ENCODE data around the gene ARL15.

ARL15 gene

DNA sequence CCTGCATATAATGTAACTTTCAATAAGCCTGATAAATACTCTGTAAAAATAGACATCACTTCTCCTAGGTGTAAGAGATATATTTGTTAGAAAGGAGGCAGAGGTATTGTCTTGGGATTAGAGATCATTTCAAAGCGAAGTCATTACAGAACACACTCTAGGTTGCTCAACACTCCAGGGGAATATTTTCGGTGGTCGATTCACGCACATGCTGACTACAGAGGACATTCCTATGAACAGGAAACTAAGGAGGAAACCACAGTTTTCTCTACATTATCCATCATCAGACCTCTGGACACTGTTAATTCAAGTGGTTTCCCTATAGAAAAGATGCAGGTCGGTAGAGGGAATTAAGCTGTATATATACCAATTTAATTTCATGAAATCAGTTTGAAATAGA, 379.9 kb downstream of the ARL15 start:
- DNase-seq: no peak

DNA sequence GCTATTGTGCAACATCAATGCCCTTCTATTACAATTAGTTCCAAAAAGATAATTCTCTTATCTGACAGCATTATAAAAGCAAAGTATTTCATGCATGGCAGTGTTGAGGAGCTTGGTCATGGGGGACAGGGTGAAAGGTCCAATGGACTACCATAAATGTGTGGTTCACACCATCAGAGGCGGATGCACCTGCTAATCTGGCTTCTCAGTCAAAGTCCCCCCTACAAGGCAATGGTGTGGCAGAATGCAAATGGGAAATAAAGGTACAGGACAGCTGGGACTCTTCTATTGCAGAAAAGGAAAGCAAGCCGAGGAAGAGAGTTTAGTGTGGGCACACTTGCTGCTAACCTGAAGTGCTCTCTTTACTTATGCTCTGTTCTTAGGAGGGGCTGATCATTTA, 380.8 kb downstream of the ARL15 start:
- DNase-seq: no peak

DNA sequence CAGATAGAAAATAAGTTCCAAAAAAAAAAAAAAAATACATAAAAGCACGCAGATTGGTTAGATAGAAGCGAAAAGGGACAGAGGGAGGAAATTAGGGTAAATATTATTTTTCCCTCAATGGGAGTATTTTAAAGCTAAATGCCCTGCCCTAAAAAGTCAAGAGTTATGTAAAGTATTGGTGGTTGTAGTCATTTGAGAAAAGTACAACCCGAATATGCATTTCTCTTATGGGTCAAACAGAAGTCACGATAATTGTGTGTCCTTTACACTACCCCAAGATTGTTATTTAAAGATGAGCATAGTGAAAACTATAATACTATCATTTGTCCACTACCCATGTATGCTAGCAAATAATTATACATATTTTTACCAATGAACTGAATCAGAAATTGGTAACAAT, 381.2 kb downstream of the ARL15 start:
- no peak for DNase-seq

DNA sequence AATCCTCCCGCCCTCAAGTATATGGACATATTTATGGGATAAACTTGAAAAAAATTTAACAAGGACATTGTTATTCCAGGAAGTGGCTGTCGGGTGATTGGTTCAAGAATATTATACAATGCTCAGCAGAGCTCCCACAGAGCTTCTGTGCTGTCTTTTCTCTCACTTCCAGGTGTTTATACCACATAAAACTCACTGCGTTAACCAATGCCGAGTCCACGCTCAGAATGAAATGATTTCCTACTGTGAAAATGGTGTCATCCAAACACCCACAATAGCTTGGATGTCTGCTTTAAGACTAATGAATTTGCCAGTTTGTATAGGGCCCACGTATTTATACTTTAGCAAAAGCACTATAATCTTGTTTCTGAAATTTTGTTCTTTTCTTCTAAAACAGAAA, 381.7 kb downstream of the ARL15 start:
- no peak for DNase-seq

DNA sequence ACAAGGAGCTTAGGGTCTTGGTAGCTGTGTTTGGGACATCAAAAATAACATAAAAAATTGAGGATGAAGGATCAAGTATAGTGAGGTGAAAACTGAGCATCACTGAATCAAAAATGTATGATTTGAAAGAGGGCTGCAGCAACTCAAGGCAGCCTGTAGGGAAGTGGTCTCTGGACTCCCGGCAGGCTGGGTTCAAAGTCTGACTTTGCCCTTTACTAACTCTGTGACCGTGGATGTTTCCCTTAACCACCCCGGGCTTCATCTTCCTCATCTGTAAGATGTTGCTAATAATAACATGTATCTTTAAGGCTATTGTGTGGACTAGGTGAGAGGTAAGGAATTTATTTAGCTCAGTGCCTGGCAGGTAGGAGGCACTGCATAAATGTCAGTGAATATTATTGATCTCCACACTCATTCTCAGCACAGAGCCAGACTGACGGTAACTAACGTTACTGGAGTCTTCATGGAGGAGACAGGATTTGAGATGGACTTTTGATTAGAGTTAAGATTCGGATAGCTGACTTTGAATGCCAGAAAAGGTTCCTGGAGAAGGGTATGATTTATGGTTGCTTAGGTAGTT, 382.6 kb downstream of the ARL15 start:
- no peak for DNase-seq

DNA sequence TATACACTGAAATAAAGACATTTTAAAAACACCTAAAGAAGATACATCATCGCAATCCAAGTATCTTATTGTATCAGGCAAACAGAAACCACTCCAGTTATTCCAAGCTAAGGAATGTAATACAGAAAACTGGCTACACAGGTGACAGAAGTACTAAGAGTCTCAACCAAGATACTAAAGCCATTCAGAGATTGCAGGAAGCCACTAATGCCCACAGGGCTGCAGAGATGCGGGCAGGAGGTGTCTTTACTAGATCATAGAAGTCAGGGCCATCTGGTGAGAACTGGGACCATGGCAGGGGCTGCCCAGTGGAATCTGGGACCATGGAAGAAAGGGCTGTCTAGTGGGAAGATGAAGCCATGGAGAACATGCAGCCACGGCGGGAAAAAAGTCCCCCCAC, 384.3 kb downstream of the ARL15 start:
- no peak for DNase-seq

DNA sequence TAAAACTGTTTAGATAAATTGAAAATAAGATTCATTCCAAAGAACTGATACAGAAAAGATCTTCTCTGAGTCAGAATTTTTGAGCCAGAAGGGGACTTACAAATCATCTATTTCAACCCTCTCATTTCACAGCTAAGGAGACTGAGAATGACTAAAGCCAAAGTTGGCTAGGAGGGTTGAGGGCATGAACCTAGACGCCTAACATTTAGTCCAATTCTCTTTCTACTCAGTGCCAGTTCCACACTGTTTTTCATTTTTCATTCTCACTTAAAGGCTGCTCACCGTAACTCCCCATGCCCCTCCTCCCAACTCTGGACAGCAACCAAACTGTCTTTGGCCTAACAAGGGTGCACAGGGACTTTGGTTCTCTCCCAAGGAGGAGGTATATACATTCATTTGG, 386.0 kb downstream of the ARL15 start:
- no peak for DNase-seq

DNA sequence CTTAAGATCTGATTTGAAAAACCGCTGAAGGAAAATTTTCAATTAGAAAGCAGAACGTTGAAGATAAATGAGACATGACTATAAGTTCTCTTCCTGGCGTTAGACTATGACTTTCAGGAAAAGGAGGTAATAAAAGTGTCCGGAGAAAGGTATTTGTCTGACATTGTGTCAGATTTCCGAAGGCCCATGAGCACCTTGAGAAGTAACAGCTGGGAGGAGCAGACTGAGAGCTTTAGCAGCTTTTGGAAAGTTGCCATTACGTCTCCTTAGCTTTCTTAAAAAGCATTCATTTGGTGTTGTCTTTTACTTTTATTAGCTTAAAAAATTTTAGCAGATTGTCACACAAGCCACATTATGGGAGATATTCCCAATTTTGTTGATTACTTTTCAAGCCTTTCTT, 386.4 kb downstream of the ARL15 start:
- no peak for DNase-seq

DNA sequence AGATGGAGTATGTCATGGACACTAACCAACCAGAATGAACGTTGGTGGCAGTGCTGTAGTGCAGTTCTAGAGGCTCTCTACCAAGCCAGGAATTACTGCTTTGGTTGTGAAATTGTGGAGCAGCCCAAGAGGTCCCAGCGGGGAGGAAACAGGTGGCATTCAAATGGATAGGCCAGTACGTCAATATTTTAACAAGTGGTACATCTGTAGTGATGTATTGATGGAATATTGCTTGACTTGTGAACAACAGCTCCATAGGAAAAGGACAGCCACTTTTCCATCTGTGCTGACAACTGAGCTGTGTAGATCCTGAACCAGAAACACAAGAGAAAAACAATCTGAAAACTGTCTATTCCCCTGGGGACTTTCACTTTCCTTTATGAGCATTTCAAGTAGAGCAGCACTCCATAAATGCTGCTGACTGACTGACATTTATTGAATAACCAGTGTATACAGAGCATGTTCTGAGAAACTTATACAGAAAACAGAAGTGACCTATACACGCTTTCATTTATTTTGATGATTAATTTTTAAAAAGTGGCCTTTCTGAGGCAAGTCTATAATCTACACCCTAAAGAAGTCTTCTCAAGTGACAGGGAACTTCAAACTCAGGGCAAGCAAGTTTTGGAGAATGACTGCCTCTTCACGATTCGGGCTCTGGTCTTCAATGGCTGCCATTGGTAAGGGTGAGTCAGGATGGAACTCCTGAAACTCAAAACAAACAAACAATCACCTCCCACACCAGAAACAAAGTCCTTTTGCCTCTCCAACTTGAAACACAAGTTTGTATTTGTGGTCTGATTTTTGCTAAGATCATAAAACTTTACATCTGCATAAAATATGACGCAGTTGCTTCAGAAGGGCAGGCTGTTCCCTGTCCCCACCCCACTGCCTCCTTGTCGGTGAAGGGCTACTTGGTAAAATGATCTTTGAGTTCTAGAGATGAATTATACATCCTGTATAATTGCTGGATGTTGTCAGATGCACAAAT, 387.6 kb downstream of the ARL15 start:
- DNase-seq: no peak

DNA sequence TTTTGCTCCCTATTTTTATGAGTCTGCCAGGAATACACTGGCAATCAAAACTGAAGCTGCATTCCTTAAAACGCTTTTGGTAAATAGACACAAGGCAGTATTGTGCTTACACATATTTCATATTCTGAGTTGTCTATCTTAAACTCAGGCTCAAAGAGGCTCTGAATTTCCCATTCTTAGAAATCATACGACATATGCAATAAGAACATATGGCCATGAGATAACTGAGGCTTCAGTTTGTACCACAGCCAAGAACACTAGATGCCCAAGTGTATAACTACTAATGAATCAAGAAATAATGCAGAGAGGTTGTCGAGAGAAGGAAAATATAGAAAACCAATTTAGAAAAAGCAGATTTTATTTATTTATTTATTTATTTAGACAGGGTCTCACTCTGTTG, 392.5 kb downstream of the ARL15 start:
- no peak for DNase-seq

DNA sequence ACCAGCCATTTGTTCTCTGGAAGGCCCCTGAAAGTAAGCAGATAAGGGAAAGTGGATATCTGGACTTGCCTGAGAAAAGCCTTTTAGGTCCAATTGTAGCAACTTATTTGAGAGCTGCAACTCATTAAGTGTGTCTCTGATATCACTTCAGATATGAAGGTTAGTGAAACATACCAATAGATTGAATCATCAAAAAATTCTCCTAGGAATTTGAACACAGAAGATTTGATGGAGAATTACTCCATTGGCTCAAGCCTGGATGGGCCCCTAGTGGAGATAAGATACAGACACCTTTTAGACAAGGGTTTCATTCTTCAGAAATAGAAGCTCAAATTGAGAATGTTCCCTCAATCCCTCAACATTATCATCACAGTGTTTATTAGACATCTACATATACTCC, 393.3 kb downstream of the ARL15 start:
- DNase-seq: no peak

DNA sequence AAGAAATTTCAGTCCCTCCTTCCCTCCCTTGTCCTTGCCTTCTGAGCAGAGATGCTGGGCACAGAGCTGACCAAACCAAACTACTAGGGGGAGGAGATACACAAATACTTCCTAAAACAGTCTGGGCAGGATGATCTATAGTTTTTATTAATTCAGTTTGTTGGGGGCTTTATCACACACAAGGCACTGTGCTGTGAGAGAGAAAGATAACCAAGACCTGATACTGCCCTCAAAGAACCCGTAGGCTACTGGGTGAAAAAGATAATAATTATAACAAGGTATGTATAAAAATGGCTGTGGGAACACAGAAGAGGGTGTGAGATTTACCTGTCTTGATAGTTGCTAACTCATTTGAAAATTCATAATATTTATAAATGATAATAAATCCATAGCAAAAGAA, 395.3 kb downstream of the ARL15 start:
- no peak for DNase-seq

DNA sequence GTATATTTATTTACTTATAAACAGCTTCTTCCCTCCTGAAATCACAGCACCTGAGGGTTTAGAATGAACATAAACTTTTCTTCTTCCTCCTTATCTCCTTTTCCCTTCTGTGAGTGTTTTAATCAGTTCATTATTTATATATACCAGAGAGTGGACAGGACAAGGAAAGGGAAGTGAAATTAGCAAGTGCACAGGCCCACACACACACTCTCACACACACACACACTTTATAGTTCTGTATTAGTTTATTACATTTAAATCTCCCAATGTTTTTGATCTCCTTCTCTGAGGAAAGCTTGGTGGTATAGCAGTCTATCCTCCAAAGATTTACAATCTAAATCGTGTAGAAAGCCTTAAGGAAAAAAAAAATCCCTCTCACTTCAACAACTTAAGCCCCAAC, 396.4 kb downstream of the ARL15 start:
- peak; percentile 7 to 21 for DNase-seq

DNA sequence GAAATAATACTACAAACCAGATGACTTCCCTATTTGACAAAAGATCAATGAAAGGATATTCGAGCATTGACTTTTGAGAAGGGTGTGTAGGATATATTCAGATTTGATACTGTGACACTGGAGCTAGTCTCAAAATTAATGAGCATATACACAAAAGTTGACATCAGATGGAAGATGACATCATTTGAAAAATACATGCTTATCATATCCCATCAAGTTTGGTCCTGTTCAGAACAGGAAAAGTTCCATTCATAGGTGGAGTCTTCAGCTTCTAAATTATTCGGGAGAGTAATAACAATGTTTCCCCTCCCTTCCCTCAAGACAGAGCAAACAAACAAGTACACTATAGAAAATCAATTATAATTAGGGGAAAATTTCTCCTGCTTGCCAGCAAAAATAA, 401.6 kb downstream of the ARL15 start:
- DNase-seq: no peak

DNA sequence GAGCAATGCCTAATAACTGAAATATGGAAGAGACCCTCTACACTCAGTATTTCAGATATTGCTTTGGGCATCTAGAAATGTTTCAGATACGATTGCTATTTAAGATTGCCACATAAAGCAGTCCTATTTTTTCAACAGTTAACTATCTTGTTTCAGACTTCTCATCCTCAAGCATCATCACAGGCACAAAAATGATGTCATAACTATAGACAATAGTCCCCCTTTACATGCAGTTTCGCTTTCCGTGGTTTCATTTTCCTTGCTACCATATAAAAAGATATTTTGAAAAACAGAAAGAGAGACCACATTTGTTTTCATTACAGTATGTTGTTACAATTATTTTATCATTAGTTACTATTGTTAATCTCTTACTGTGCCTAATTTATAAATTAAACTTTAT, 402.5 kb downstream of the ARL15 start:
- no peak for DNase-seq

DNA sequence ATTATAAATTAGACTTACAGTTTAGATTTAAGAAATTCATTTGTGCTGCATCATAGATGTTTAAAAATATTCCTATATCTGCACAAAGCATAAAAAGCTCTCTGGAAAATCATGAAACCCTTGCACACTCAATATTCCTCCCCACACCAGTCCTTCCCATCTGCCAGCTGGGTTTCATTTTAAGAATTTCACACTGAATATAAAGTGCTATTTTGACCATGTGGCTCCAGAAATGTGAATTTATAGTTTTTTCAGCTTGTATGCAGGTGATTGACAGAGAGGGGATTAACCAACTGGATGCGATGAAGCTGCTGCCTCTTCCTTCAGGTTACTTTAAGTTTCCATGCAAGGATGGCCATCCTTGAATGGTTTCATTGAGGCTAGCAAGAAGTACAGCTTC, 403.6 kb downstream of the ARL15 start:
- DNase-seq: no peak

DNA sequence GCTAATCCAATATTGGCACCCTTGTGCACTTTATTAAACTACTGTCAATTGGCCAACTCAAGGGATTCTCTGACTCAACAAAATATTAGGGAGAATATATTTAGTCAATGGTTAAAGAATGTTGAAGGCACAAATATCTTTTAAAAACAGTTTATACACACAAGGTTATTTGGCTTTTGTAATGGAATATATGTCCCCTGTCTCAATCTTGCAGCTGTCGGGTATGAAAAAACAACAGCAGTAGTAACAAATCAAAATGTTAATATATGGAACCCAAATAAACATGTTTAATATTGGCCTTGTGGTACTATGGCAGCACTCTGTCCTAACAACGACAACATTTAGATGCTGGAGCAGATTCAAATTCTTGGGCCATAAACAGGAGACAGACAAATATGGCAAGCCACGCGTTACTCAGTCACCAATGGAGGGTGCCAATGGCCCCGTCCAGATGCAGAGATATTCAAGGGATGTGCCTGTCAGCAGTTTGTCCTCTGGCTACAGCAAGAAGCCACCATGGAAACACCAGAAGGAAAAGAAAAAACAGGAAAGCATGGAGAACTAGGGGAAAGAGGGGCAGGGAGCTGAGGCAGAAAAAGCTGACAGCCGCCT, 408.0 kb downstream of the ARL15 start:
- no peak for DNase-seq

DNA sequence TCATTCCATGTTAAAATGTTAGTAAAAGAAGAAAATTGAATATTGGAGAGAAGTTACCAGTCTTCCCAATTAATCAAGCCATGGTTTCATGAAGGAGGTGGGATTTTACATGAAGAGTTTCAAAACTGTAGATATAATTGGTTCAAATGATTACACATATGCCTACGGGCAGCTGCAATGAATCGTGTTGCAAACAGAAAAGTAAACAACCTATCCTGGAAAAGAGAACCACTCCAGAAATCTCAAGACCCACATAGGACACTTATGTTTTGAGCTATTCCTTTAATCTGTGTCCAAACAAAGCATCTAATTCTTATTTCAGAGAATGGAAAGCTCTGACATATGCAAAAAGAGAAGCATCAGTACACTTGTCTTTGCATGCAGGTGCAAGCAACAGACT, 409.7 kb downstream of the ARL15 start:
- no peak for DNase-seq

DNA sequence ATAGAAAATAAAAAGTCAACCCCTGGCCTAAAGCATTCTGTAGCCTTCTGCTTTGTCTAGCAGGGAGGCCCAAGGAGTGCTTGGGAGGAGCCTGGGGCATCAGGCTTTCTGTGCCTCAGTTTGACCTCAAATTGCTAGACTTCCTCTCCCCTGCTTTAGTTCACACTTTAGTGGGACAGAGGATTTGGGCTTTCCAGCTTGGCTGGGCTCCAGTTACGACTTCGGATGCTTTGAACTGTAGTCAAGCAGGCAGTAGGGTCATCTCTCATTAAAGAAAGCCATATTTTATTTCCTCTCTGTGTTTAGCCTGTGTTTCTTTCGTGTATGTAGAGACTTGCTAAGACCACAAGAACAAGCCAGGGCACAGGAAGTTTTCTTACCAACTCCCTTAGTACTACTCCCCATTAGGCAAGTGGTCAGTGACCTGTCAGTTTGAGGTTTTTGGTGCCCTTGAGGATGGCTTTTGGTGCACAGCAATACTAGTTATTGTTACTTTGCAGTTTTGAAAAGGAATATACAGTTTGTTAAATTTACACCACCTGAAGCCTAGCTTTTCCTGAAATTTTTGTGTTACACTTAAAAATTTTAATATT, 415.2 kb downstream of the ARL15 start:
- no peak for DNase-seq

DNA sequence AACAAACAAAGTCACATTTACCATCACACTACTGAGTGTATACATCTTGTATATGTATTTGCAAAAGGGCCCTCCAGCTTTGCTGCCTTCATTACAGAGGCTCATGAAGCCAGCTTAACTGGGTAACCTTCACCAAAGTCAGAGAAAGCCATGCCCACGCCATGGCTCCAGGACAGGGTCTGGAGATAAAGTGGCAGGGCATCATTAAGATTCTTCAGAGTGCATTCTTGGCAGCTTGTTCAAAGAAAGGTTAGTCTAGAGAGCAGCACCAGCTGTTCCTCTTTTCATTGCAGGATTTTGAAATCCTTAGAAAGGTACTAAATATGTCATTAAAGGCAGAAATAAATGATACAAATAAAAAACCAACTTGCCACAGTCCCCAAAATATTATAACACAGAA, 416.7 kb downstream of the ARL15 start:
- no peak for DNase-seq

DNA sequence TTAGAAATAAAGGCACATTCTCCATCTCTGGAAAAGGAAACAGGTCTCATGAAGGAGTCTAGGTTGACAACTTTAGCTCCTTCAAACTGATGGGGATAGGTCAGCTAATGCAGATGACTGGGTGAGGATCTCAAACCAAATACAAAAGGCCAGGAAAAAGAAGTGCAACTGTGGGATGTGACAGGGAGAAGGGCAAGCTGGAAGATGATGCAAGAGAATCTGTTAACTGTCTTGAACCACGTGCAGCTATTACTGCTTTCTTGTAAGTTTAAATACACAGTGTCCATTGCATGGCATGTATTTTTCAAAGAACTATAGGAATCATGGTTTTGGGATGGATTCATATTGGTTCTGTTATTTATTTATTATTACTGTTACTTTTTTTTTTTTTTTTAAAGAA, 418.1 kb downstream of the ARL15 start:
- DNase-seq: no peak

DNA sequence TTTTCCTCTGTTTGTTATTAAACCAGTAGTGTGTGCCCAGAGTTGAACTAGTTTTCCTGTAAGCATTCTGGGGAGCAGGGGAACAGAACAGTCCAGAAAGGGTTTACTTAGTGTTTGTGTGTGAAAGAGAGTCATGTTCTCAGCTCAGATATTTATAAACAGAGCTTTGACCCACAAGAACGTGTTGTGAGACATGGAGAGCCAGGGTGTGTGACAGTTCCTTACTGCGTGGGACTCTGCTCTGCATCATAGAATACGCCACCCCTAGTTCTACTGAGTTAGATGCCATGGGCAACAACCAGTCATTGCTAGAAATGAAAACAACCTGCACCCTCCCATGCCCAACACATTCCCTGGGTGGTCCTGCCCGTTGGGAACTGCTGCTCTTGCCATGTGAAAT, 419.2 kb downstream of the ARL15 start:
- DNase-seq: no peak

DNA sequence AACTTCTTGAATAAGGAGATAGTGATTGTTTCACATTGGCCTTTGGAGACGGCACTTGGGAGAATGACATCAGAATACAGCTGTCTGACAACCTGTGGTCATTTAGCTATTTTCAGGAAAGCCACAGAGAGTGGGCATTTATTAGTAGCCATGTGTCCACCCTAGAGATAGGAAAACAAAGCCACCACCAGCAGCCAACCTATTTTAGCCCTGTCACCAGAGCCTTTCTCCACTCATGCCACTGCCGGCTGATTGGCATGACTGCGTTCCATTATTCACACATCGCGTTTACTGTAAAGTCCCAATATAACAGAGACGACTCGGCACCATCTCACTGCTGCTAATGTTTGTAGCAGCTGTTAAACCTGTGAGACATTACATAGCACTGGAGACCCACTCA, 419.9 kb downstream of the ARL15 start:
- DNase-seq: no peak

DNA sequence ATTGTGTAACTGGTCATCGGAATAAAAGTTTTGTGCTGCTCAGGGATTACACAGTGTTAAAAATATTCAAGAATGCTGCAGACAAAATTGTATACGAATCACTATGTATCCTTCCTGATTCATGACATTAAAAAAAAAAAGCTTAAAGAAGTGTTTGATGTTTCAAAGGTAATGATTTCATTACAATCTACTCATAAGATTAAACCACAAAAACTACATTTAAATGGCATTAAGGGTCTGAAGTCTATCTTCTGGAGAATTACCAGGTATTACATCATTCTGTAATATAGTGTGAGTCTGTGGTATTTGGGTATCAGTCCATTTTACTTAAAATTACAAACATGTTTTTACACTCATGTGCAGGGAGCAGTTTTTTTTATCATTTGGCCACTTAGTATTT, 425.5 kb downstream of the ARL15 start:
- no peak for DNase-seq
